GM12864 (cell line): ENCODE results near the gene ABHD12.

Experiments
- DNase-seq: peaks from one replicate; pipeline ENCODE4 v3.0.0-alpha.2; 2011; ENCODE audit warnings: low read depth
- H3K4me3 ChIP-seq: 2 replicates; pipeline ENCODE4 v1.5.1; 2011; ENCODE audit warnings: mild to moderate bottlenecking, low read depth, low read length, control low read depth
- CTCF ChIP-seq: IDR thresholded peaks from 2 replicates; pipeline ENCODE4 v1.5.1; 2011; ENCODE audit warnings: low read depth, mild to moderate bottlenecking, moderate library complexity, low read length, control low read depth, inconsistent platforms; ENCODE audit errors: missing control alignments

The ABHD12 gene

GRCh38 chr20:25306991-25307903, 83.4 kb downstream of the ABHD12 start:
- DNase-seq: no peak
- TF ChIP-seq CTCF: no peak
- H3K4me3 ChIP-seq: no peak overlapping the region

DNA sequence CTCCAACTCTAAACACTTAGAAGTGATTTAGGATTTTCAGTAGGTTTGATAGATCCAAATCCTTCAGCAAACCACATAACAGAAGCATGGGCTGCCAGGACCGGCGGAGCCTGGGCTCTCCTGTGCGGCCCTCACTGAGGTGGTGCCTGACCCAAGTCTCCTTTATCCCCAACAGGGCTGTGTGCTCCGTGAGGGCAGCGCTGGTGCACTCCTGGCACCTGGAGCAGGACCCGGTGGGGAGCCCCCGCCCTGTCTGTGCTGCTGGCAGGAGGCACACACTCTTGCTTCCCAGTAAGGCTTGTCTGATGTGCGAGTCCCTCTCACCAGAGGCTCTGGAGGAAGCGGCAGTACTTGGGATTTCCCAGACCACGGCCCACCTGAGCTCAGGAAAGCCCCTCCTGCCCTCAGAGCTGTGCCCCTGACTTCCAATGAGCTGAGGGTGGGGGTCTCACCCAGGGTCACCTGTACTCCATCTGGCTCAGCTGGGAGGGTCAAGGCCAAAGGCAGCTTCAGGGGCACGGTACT, 86.5 kb downstream of the ABHD12 start:
- DNase-seq: no peak
- H3K4me3 ChIP-seq: no peak overlapping the region
- no peak for TF ChIP-seq CTCF

GRCh38 chr20:25303292-25304024, 87.2 kb downstream of the ABHD12 start:
- DNase-seq: no peak
- H3K4me3 ChIP-seq: no peak overlapping the region
- no peak for TF ChIP-seq CTCF

- TF ChIP-seq CTCF: no peak
- no peak overlapping the region for H3K4me3 ChIP-seq
- DNase-seq: no peak
These were observed 88.0 kb downstream of the ABHD12 start for GRCh38 chr20:25302596-25302995.

DNA sequence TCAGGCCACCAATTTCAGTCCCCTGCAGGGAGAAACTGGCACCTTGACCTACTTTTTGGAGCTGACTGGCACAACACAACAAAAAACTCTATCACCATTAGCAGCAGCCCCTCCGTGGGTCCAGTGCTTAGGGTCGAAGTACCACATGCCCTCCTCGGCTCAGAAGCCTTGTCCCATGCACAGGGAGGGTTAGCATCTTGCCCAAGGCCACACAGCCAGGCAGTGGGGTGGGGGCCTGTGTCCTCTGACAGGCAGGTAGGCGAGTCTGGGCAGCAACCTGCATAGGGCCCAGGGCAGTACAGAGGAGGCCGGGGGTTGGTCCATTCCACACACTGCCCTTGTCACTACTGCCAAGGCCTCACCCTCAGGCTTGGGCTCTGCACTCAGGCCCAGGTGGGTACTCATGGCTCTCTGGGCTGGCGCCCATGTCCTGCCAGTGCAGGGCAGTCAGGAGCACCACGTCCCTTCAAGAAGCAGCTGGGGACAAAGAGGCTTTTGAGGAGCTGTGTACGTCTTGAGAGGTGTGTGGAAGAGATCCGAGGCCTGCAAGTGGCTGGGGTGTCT, 89.2 kb downstream of the ABHD12 start:
- DNase-seq: no peak
- no peak for TF ChIP-seq CTCF
- H3K4me3 ChIP-seq: no peak overlapping the region

GRCh38 chr20:25300496-25301170, 90.0 kb downstream of the ABHD12 start:
- no peak overlapping the region for H3K4me3 ChIP-seq
- no peak for DNase-seq
- no peak for TF ChIP-seq CTCF
